Measurements from ENCODE around the gene LRRC4C. TPM values are rescaled to one million over a fixed set of nuclear protein-coding genes. Genes with fewer than 3 reads are reported as not detected.

LRRC4C gene
- total RNA-seq, 1 donor from 2014 or later: 16.9 TPM

DNA sequence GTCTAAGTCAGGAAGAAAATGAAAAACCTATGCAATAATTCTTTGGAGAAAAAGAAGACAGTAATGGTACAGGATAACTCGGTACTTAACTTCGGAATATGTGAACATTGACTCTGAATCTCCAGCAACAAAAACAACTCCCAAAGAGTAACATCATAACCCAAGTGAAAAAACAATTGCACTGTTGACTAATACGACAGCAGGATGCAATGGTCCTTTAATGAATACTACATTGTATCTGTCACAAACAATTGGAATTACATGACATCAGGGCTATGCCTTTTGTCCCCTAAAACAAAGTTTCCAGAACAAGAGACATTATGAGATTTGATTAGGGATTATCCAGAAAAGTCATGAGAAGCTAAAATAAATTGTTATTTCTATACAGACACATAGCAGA lies 1065.9 kb downstream of the LRRC4C start:
- Mint-ChIP-seq H3K27ac (no peak overlapping the region), H3K9me3 (no peaks in the 10 kb centered on the region), H3K4me1 (no peaks in the 10 kb centered on the region), H3K36me3 (no peaks in the 10 kb centered on the region), H3K4me3 (no peak overlapping the region), H3K27me3 (ENCODE audit: low read depth) (peaks cover 14% of the 10 kb centered on the region)
- no peak for DNase-seq (ENCODE audit: low spot score in 2 of 2, unreplicated experiment in 2 of 2)
- TF ChIP-seq CTCF (IDR thresholded peaks at IDR 0.05; ENCODE audit: unreplicated experiment): no peak

- Mint-ChIP-seq H3K36me3 (no peaks in the 10 kb centered on the region), H3K27ac (no peak overlapping the region), H3K4me1 (no peaks in the 10 kb centered on the region), H3K4me3 (no peak overlapping the region), H3K9me3 (no peaks in the 10 kb centered on the region), H3K27me3 (ENCODE audit: low read depth) (peaks cover 14% of the 10 kb centered on the region)
- TF ChIP-seq CTCF (IDR thresholded peaks at IDR 0.05; ENCODE audit: unreplicated experiment): no peak
- DNase-seq (ENCODE audit: low spot score in 2 of 2, unreplicated experiment in 2 of 2): no peak
These were observed 1067.8 kb downstream of the LRRC4C start for GRCh38 chr11:40391679-40392078.

DNA sequence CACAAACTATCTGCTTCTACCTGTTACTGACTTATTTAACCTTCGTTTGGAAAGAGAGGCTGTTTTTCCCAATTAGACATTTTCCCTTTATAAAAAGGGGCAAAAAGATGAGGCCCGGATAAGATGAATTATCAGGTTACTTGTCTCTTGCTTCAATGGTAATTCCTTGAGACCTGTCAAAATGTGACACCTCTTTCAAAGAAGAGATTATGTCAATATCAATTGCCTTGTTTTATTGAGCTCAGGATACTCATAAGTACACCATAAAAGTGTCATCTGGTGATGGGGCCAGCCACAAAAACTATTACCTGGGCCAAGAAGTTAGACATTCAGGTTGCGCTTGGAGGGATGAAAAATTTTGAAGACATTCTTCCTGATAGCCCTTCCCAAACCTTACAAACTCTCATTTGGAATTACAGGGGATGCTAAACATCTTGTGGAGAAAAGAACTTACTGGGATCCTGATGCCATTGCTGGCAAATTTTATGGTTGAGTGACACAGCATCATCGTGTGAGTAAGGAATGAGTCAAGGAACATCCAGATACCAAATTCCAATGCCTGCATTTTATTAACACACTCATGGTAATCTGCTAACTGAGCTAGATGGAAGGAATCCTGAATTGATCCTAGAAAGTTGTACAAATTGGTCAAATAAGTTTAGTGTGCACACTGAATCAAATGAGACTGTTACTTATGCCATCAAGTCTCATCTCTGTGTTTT lies 1071.2 kb downstream of the LRRC4C start:
- Mint-ChIP-seq H3K4me1 (no peaks in the 10 kb centered on the region), H3K27ac (no peak overlapping the region), H3K4me3 (no peak overlapping the region), H3K27me3 (ENCODE audit: low read depth) (peaks cover 9% of the 10 kb centered on the region), H3K36me3 (no peaks in the 10 kb centered on the region), H3K9me3 (no peaks in the 10 kb centered on the region)
- no peak for TF ChIP-seq CTCF (IDR thresholded peaks at IDR 0.05; ENCODE audit: unreplicated experiment)
- no peak for DNase-seq (ENCODE audit: low spot score in 2 of 2, unreplicated experiment in 2 of 2)

GRCh38 chr11:40387240-40387980 lies 1072.0 kb downstream of the LRRC4C start:
- H3K4me1 Mint-ChIP-seq: no peaks in the 10 kb centered on the region

GRCh38 chr11:40384991-40385390 lies 1074.5 kb downstream of the LRRC4C start:
- Mint-ChIP-seq H3K27ac (no peak overlapping the region), H3K4me3 (no peak overlapping the region), H3K4me1 (no peaks in the 10 kb centered on the region), H3K36me3 (no peaks in the 10 kb centered on the region), H3K27me3 (ENCODE audit: low read depth) (peaks cover 3% of the 10 kb centered on the region), H3K9me3 (no peaks in the 10 kb centered on the region)
- TF ChIP-seq CTCF (IDR thresholded peaks at IDR 0.05; ENCODE audit: unreplicated experiment): no peak
- no peak for DNase-seq (ENCODE audit: low spot score in 2 of 2, unreplicated experiment in 2 of 2)

More at GRCh38 chr11:40387240-40387980, 1072.0 kb downstream of the LRRC4C start:
- no peak overlapping the region for H3K4me3 Mint-ChIP-seq
- TF ChIP-seq CTCF (IDR thresholded peaks at IDR 0.05; ENCODE audit: unreplicated experiment): no peak
- H3K27me3 Mint-ChIP-seq (ENCODE audit: low read depth): peaks cover 9% of the 10 kb centered on the region
- no peak for DNase-seq (ENCODE audit: low spot score in 2 of 2, unreplicated experiment in 2 of 2)
- H3K27ac Mint-ChIP-seq: no peak overlapping the region
- no peaks in the 10 kb centered on the region for H3K9me3 Mint-ChIP-seq
- no peaks in the 10 kb centered on the region for H3K36me3 Mint-ChIP-seq

Data from mesothelial cell of epicardium (in vitro differentiated cells).